Colonic mucosa (tissue), 4 donors: ENCODE results near the gene DPP6. TPM values are rescaled to one million over a fixed set of nuclear protein-coding genes. Genes with fewer than 3 reads are reported as not detected.
A peak's percentile ranks its signal among the peaks of the same experiment; 100 is the strongest.

Source experiments
- DNase-seq: peaks from one replicate; pipeline ENCODE4 v3.0.0-alpha.2; 2020
- H3K27ac ChIP-seq: fragments of 200-600 bp; one replicate; pipeline ENCODE4 v1.8.0; 2021
- H3K27me3 ChIP-seq: fragments of 200-600 bp; one replicate; pipeline ENCODE4 v1.8.0; 2021
- H3K36me3 ChIP-seq: fragments of 200-600 bp; one replicate; pipeline ENCODE4 v1.8.0; 2021
- H3K4me1 ChIP-seq: fragments of 200-600 bp; one replicate; pipeline ENCODE4 v1.8.0; 2021; ENCODE audit warnings: mild to moderate bottlenecking
- H3K4me3 ChIP-seq: fragments of 200-600 bp; one replicate; pipeline ENCODE4 v1.8.0; 2021
- H3K9ac ChIP-seq, 2 donors: one replicate each; pipeline ENCODE4 v1.7.0; 2013; ENCODE audit warnings: control low read depth in 2 of 2, low read depth in 2 of 2, low read length in 2 of 2
- H3K9me3 ChIP-seq: fragments of 200-600 bp; one replicate; pipeline ENCODE4 v1.8.0; 2021
- CTCF ChIP-seq: fragments of 200-600 bp; IDR thresholded peaks from one replicate; pipeline ENCODE4 v1.8.0; 2022; ENCODE audit warnings: antibody characterized with exemption, mild to moderate bottlenecking
- intact Hi-C: fragments of 100-400 bp; cut with DNase I; formaldehyde crosslinking; loops from one replicate; pipeline ENCODE4 v1.14.1; 2022
- total RNA-seq, 2 donors: library from RNA; stranded (reverse); fragmentation: NEBNext Ultra II Directional in 1 of 2; extraction: Animal tissue kit (Norgen Biotek cat#: 25700) in 1 of 2; gene quantifications; one replicate each; pipeline ENCODE4 v1.2.1, GENCODE V29; 2021
- donor health status: healthy.
- donor health status: DM: no; HTN: no; CAD: no.
- donor health status: DM: no; HTN: no; CAD: no.

Gene DPP6
- total RNA-seq, 2 donors from 2014 or later = 0.17 to 3.9 TPM

GRCh38 chr7:154690411-154690810, 638.2 kb downstream of the DPP6 start:
- H3K27me3 ChIP-seq = no peaks in the 10 kb centered on the region
- intact Hi-C loops = no loop called here
- no peak overlapping the region for H3K9ac ChIP-seq
- H3K27ac ChIP-seq = no peak overlapping the region
- H3K4me3 ChIP-seq = no peak overlapping the region
- no peak for TF ChIP-seq CTCF
- H3K36me3 ChIP-seq = no peaks in the 10 kb centered on the region
- no peak for DNase-seq
- H3K9me3 ChIP-seq = no peaks in the 10 kb centered on the region
- no peaks in the 10 kb centered on the region for H3K4me1 ChIP-seq

GRCh38 chr7:154693661-154694060, 641.5 kb downstream of the DPP6 start:
- no peak for DNase-seq
- H3K36me3 ChIP-seq = no peaks in the 10 kb centered on the region
- H3K9me3 ChIP-seq = no peaks in the 10 kb centered on the region
- H3K9ac ChIP-seq = no peak overlapping the region
- TF ChIP-seq CTCF = no peak
- intact Hi-C loops = no loop called here
- no peak overlapping the region for H3K27ac ChIP-seq
- no peaks in the 10 kb centered on the region for H3K27me3 ChIP-seq
- no peak overlapping the region for H3K4me3 ChIP-seq
- H3K4me1 ChIP-seq = no peaks in the 10 kb centered on the region

- no peak for TF ChIP-seq CTCF
- Histone ChIP-seq H3K9me3 (no peaks in the 10 kb centered on the region), H3K27me3 (no peaks in the 10 kb centered on the region), H3K4me3 (no peak overlapping the region), H3K4me1 (no peaks in the 10 kb centered on the region), H3K27ac (no peak overlapping the region), H3K36me3 (no peaks in the 10 kb centered on the region), H3K9ac (no peak overlapping the region)
- intact Hi-C loops = no loop called here
- no peak for DNase-seq
Observed at GRCh38 chr7:154695836-154696235, 643.6 kb downstream of the DPP6 start.

GRCh38 chr7:154696556-154696955, 644.4 kb downstream of the DPP6 start:
- no peak for DNase-seq
- no peak for TF ChIP-seq CTCF
- no peaks in the 10 kb centered on the region for H3K4me1 ChIP-seq
- no peak overlapping the region for H3K4me3 ChIP-seq
- H3K36me3 ChIP-seq = no peaks in the 10 kb centered on the region
- no peaks in the 10 kb centered on the region for H3K9me3 ChIP-seq
- no peak overlapping the region for H3K9ac ChIP-seq
- intact Hi-C loops = no loop called here
- H3K27ac ChIP-seq = no peak overlapping the region
- no peaks in the 10 kb centered on the region for H3K27me3 ChIP-seq

GRCh38 chr7:154698726-154699291, 646.6 kb downstream of the DPP6 start:
- Histone ChIP-seq H3K4me3 (no peak overlapping the region), H3K9me3 (no peaks in the 10 kb centered on the region), H3K9ac (no peak overlapping the region), H3K27ac (no peak overlapping the region), H3K4me1 (no peaks in the 10 kb centered on the region), H3K36me3 (no peaks in the 10 kb centered on the region), H3K27me3 (no peaks in the 10 kb centered on the region)
- intact Hi-C loops = no loop called here
- no peak for DNase-seq
- peak; percentile 42 for TF ChIP-seq CTCF

GRCh38 chr7:154699417-154699816, 647.2 kb downstream of the DPP6 start:
- no peak overlapping the region for H3K27ac ChIP-seq
- no peak for TF ChIP-seq CTCF
- H3K9me3 ChIP-seq = no peaks in the 10 kb centered on the region
- no peak for DNase-seq
- no peak overlapping the region for H3K9ac ChIP-seq
- H3K4me1 ChIP-seq = no peaks in the 10 kb centered on the region
- intact Hi-C loops = no loop called here
- no peak overlapping the region for H3K4me3 ChIP-seq
- no peaks in the 10 kb centered on the region for H3K36me3 ChIP-seq
- H3K27me3 ChIP-seq = no peaks in the 10 kb centered on the region
